Esophagus muscularis mucosa (tissue), 4 donors: ENCODE measurements around the gene MRPS16.
A peak's percentile ranks its signal among the peaks of the same experiment; 100 is the strongest.

ENCODE experiments used
- EP300 ChIP-seq: sonication (generic); formaldehyde crosslinking; IDR thresholded peaks from one replicate; pipeline ENCODE4 v1.6.1; 2017; ENCODE audit warnings: antibody characterized with exemption
- POLR2A ChIP-seq: fragments of 450-650 bp; IDR thresholded peaks from one replicate; pipeline ENCODE4 v1.6.1; 2017; ENCODE audit warnings: antibody characterized with exemption, moderate library complexity, mild to moderate bottlenecking, low read depth
- POLR2AphosphoS5 ChIP-seq, 2 donors: sonication (generic); formaldehyde crosslinking; IDR thresholded peaks; one replicate each; pipeline ENCODE4 v1.6.1; 2017; ENCODE audit warnings: antibody characterized with exemption in 2 of 2
- TF ChIP-seq, protein P1 (sequence below), 3 experiments: fragments of 200-600 bp in 2 of 3; fragments of 450-650 bp in 1 of 3; sonication (generic) in 2 of 3; IDR thresholded peaks; one replicate each; pipeline ENCODE4 v1.5.1; 2017 to 2019; ENCODE audit warnings: antibody characterized with exemption in 3 of 3, mild to moderate bottlenecking in 2 of 3, moderate library complexity in 1 of 3

DNA sequence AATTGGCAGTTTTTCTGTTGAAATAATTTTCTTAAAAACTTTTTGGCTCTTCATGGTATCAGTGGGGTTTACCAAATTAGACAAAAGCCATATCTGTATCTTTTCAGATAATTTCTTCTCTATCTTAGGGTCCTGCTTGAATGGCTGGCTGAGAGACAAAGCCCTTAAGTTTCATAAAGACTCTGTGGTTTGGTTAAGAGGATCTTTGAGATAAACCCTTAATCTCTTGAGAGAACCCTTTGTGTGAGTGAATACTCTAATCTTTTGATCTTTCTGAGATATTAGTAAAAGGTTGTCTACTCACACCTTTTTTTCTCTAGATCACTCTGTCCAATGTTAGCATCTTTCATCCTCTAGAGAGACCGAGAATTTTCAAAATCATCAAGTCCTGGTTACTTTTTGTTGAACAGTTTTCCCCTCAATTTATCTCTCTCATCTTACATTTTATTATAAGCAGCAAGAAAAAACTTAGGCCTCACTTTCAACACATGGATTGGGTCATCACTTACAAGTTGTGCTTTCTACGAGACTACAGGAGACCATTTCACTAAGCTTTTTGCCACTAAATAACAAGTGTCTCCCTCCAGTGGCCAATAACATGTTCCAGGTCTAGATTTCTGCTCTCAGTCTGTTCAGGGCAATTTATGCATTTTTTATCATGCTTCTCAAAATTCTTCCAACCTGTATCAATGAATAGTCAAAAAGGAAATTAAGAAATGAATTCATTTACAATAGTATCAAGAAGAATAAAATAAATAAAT is 33.8 kb downstream of the MRPS16 start:
- TF ChIP-seq, protein P1, sequence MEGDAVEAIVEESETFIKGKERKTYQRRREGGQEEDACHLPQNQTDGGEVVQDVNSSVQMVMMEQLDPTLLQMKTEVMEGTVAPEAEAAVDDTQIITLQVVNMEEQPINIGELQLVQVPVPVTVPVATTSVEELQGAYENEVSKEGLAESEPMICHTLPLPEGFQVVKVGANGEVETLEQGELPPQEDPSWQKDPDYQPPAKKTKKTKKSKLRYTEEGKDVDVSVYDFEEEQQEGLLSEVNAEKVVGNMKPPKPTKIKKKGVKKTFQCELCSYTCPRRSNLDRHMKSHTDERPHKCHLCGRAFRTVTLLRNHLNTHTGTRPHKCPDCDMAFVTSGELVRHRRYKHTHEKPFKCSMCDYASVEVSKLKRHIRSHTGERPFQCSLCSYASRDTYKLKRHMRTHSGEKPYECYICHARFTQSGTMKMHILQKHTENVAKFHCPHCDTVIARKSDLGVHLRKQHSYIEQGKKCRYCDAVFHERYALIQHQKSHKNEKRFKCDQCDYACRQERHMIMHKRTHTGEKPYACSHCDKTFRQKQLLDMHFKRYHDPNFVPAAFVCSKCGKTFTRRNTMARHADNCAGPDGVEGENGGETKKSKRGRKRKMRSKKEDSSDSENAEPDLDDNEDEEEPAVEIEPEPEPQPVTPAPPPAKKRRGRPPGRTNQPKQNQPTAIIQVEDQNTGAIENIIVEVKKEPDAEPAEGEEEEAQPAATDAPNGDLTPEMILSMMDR (IDR thresholded peaks at IDR 0.05): peak in 1 of 3 experiments; percentile 3
- TF ChIP-seq POLR2A (no peak), EP300 (no peak), POLR2AphosphoS5 (IDR thresholded peaks at IDR 0.05) (no peak)
